Stimulated activated CD8-positive, alpha-beta memory T cell treated with anti-CD3 and anti-CD28 coated beads, Interleukin-15, amount 100 ng/mL, for 48 hours (primary cell): ENCODE measurements around the gene PLPP7.
"Not testable (repeated sequence)": the region's sequence is repeated elsewhere in the genome, so short reads cannot be mapped to it uniquely, and the experiment has no call there.

Experiments used
- DNase-seq, 2 donors: peaks; one replicate each; pipeline ENCODE4 v3.0.0-alpha.2; 2020; ENCODE audit warnings: low read depth in 2 of 2

PLPP7 gene

GRCh38 chr9:131266266-131267229 is 23.0 kb upstream of the PLPP7 start:
- no peak for DNase-seq

DNA sequence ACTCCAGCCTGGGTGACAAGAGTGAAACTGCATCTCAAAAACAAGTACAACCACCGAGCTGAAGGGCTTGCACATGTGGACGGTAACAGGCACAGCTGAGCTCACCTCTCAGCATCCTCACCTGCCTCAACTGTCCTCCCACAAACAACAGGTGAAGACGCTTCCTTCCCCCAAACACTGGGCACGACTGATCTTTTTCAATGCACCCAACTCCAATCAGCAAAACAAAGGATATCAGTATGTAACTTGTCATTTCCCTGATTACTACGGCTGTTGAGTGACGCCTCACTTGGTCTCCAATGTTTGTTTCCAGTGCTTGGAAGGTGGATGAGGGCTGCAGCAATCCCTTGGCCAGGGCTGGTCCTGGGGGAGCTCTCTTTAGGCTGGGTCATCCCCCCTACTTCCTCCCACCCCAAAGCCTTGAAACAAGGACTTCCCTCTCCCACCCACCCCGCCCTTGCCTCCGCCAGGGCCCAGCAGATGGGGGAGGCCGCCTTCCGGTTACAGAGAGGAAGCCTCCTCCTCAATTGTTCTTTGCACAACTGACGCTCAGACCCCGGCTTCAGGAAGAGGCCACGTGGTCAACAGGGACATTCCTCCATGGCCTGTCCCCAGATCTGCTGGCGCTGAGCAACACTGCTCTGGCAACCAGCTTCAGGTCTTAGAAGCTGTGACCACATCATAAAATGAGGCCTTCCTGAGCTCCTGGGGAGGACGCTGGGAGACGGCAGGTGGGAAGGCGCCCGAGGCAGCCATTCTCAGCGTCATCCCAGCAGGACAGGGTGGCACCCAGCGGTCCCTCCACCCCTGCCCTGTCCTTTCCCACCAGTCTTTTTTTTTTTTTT is 19.1 kb upstream of the PLPP7 start:
- no peak for DNase-seq

DNA sequence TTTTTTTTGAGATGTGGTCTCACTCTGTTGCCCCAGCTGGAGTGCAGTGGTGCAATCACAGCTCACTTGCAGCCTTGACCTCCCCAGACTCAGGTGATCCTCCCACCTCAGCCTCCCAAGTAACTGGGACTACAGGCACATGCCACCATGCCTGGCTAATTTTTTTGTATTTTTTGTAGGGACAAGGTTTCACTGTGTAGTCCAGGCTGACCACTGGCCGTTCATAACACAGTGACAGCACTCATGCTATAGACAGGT is 18.6 kb upstream of the PLPP7 start:
- not testable (repeated sequence) for DNase-seq

DNA sequence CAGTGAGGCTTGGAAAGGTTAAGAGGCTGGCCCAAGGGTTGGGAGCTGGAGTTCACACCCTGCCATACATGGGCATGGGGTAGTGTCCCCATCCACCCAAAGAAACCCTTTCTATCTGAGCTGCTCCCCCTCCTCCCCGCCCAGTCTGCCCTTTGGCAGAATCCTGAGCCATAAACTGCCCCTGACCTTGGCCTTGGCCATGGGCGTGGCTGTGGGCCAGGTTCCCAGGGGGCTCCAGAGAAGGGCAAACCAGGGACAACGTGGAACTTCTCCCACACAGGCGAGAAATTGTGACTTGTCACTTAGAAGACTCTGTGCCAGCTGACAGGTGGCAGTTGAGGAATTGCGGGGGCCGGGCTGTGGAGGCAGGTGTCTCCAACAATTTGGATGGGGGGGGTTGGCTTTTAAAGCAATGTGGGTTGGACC is 18.0 kb upstream of the PLPP7 start:
- DNase-seq, result no peak

DNA sequence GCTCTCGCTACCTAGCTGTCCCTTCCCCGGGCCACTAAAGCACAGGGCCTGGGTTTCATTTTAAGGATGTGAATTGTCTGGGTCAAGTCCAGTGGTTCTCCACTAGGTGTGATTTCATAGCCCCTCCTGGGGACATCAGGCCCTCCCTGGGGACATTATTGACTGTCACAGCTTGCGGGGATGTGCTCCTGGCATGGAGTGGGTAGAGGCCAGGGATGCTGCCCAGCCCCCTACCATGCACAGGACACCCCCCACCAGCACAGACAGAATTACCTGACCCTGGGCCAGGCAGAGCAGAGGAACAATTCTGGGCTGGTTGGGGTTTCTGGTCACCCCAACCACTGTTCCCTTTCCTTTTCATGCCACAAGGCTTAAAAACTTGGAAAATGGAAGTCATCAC is 17.3 kb upstream of the PLPP7 start:
- DNase-seq, result no peak

GRCh38 chr9:131273146-131273855 is 16.2 kb upstream of the PLPP7 start:
- DNase-seq, result no peak

- DNase-seq, result no peak
Measured at GRCh38 chr9:131273856-131274673, 15.5 kb upstream of the PLPP7 start.

DNA sequence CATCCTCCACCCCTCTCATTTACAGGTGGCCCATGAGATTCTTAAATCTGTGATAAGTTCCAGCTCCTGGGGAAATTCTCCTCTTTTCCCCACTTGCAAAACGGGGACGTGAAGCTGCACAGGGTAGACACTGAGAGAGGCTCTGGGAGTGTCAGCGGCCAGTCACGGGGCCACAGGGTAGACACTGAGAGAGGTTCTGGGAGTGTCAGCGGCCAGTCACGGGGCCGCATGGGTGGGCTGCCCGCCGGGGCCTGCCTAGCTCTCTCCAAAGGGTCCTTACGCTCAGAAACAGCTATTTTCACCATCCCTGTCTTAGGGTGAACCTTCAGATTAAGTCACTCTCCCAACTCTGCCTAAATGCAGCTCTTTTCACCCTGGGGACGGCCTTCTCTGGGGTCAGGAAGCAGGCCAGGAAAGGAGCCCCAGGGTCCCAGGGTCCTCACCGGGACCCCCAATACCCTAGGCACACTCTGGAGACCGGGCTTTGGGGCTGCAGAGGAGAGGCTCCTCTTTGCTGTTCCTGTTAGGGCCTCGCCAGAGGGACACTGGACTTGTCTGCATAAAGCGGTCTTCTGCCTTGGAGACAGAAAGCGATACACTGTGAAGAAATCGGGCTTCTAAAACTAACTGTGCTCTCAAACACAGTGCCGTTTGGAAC is 14.7 kb upstream of the PLPP7 start:
- no peak for DNase-seq

DNA sequence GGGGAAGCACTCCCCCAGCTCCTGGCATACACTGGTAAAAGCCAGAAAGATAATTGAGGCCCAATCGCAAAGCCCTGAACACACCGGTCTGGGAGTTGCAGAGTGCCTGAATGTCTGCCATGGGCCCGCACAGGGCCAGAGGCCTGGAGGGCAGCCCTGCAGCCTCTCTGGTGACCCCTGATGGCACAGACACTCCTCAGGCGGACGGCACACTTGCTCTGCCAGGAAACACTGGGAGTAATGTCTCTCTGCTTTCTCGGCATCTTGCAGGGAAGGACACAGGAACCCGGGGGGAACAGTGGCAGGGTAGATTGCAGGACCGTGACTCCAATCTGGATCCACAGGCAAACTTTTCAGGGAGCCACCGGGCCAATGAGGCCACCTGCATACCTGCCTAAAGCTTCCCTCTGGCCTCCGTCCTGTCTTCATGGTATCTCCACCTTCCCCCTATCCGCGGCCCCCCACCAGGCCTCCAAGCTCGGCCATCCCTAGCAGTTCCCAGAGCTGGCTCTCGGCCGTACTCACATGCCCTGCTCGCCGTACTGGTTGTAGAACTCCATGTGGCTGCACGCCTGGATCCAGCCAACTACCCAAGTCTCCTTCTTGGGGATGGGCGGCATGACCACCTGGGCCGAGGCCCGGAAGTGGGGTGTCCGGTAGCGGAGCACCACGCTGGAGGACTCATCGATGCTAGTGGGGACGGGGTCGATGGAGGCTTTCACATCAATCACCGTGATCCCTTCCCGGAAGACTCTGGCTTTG is 14.0 kb upstream of the PLPP7 start:
- no peak for DNase-seq

- no peak for DNase-seq
Measured at GRCh38 chr9:131276094-131276888, 13.2 kb upstream of the PLPP7 start, which contains the start of gene FAM78A. TSS of gene FAM78A (minus strand) at chr9:131276510. CDS start at chr9:131276179, 331 bp downstream.

- DNase-seq, result no peak
Measured at GRCh38 chr9:131276891-131277286, 12.6 kb upstream of the PLPP7 start.

GRCh38 chr9:131277287-131277909 is 12.1 kb upstream of the PLPP7 start:
- no peak for DNase-seq

GRCh38 chr9:131277910-131278701 is 11.4 kb upstream of the PLPP7 start:
- peak; percentile 59 to 62 for DNase-seq

DNA sequence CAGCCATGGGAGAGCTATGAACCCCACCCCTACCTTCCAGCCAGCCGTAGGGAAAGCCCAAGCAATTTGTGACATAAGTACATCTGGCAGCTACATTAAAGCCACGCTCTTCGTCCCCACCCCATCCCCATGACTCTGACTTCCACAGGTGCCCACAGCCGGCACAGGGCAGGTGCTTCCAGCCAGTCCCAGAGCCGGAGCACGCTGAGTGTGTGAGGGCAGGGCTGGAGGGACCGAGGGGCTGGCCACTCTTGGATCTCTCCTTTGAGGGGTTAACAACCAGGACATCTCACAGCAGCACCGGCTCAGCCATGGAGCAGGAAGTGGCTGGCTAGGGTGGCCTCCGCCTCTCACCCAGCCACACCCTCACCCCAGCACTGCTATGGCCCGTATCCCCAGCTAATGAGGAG is 10.8 kb upstream of the PLPP7 start:
- no peak for DNase-seq

- DNase-seq, result no peak
Measured at GRCh38 chr9:131279196-131279862, 10.2 kb upstream of the PLPP7 start.

DNA sequence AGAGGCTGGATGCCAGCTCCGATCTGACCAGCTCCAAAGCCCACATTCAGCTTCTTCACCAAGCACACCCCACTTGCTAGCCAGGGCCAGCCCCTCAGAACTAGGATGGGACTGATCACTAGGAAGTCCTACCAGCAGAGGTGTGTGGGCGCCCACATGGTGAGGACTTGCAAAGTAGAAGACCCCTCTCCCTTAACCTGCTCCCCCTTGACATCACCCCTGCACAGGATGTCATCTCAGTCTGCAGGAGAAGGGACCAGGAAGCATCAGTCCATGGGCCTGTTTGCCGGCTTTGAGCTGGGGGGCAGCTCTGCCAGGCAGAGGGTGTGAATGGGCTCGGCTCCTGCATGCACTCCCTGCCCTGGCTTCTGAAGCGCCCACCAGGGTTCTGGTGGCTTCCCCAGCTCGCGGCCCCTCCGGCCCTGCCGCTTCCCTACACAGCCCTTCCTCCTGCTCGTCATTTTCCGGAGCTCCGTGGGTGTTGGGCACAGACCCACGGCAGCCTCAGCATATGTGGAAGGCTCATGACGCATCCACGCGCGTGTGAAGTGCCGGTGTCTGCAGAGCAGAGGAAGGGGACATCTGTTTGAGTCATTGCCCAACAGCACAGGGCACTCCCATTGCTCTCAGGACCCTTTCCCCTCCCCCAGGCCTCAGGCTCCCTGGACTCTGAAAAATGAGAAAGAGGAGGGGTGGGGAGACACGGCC is 9.5 kb upstream of the PLPP7 start:
- no peak for DNase-seq

- no peak for DNase-seq
Measured at GRCh38 chr9:131280660-131281059, 8.9 kb upstream of the PLPP7 start.
